GM19193 (cell line): ENCODE data around the gene KRTAP4-2.

Source experiments
- POLR2A ChIP-seq: IDR thresholded peaks from 4 replicates; pipeline ENCODE4 v1.6.1; 2011; ENCODE audit not compliant: insufficient read depth, insufficient read length; ENCODE audit errors: extremely low read depth

Gene KRTAP4-2

DNA sequence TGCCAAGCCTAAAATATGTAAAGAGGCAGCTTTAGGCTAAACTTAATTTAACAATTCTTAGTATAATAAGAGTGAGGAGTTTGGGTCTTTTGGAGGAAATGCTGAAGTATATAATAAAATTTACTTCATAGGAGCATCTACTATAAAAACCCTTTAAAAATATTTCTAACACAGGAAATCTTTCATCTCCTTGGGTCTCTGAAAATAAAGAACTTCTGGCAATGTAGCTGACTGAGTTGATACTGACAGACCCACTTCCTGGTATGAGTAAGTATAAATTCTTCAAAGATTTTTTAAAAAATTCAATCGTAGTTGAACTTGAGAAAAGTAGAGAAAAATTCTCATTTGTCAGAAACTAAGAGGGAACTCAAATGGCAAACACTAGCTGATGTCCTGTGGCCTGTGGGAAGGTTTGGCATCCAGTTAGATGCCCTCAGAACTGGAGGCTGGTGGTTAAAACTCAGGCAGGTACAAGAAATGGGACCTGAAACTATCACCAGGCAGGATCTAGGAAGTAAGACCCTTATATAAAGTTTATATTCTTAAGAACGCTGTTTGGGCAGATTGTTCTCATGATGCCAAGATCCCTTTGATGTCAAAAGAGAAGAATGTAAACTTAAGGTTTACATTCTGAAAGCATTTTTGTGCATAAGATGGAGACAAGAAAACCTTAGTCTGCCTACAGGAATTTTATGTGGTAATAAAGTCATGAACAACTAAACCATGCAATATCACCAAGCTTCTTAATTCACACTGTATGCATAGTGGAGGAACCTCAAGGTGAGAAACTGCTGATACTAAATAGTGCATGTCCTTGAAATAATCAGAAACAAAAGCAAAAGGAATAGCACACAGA lies 43.9 kb downstream of the KRTAP4-2 start:
- no peak for TF ChIP-seq POLR2A

DNA sequence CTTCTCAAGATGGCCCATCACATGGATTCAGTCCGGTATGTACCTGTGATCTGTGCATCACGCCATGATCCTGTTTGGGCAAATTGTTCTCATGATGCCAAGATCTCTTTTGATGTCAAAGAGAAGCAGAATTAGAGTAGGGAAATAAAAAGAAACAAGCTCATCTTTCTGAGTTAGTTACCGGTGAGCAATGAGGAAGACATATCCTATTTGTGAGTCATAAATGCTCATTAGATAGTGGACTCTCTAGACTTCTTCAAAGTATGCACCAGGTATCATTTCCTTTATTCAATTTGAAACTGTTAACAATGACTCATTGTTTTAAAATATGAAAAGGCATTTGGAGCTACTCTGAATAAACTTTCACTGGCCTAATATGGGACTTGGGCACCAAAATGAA lies 46.0 kb downstream of the KRTAP4-2 start:
- no peak for TF ChIP-seq POLR2A
